ENCODE measurements around the gene ZNF628. TPM values are rescaled to one million over a fixed set of nuclear protein-coding genes. Genes with fewer than 3 reads are reported as not detected.

ZNF628 gene
- total and polyA plus RNA-seq, 10 donors, result 1.4 to 13.6 (median 7.9) TPM

DNA sequence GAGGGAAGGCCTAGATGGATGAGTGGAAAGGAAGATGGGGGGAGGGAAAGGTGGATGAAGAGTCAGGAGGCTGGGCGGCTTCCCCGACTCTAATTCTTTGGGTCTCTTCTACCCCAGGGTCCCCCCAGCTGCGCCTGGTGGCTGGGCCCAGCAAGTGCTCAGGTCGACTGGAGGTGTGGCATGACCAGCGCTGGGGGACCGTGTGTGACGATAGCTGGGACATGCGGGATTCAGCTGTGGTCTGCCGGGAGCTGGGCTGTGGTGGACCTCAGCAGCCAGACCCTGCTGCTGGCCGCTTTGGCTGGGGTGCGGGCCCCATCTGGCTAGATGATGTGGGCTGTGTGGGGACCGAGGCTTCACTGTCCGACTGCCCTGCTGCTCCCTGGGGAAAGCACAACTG lies 21.3 kb downstream of the ZNF628 start:
- 72 to 96% (median 85%) methylated on average over 13 of the region's 13 CpGs for whole genome bisulfite sequencing, 5 donors
- TF ChIP-seq POLR2AphosphoS5 (IDR thresholded peaks at IDR 0.05) (no peak), POLR2A (IDR thresholded peaks at IDR 0.05) (no peak)
- TF ChIP-seq, protein P1, sequence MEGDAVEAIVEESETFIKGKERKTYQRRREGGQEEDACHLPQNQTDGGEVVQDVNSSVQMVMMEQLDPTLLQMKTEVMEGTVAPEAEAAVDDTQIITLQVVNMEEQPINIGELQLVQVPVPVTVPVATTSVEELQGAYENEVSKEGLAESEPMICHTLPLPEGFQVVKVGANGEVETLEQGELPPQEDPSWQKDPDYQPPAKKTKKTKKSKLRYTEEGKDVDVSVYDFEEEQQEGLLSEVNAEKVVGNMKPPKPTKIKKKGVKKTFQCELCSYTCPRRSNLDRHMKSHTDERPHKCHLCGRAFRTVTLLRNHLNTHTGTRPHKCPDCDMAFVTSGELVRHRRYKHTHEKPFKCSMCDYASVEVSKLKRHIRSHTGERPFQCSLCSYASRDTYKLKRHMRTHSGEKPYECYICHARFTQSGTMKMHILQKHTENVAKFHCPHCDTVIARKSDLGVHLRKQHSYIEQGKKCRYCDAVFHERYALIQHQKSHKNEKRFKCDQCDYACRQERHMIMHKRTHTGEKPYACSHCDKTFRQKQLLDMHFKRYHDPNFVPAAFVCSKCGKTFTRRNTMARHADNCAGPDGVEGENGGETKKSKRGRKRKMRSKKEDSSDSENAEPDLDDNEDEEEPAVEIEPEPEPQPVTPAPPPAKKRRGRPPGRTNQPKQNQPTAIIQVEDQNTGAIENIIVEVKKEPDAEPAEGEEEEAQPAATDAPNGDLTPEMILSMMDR (IDR thresholded peaks at IDR 0.05 in 8 of 11, conservative IDR thresholded peaks at IDR 0.05 in 3 of 11), result no peak
- intact Hi-C loops (cut with DNase I; ENCODE audit: low total_unique reads), result no loop called here
- Histone ChIP-seq H3K27me3 (replicated peaks in 1 of 7) (peaks cover 0 to 21% (median 14%) of the 10 kb centered on the region in 7 donors), H3K36me3 (peaks cover 0 to 31% (median 0%) of the 10 kb centered on the region in 6 donors), H3K9me3 (no peaks in the 10 kb centered on the region), H3K27ac (no peak overlapping the region), H3K4me1 (peaks cover 0 to 4% (median 1%) of the 10 kb centered on the region in 6 donors), H3K4me3 (no peak overlapping the region)
- DNase-seq, result no peak

GRCh38 chr19:55498246-55498840 lies 21.9 kb downstream of the ZNF628 start:
- H3K27ac ChIP-seq, result no peak overlapping the region
- peaks cover 0 to 16% (median 9%) of the 10 kb centered on the region in 7 donors for H3K27me3 ChIP-seq (replicated peaks in 1 of 7)
- no peaks in the 10 kb centered on the region for H3K9me3 ChIP-seq
- H3K4me3 ChIP-seq, result no peak overlapping the region
- 28 to 71% (median 36%) methylated on average over 2 of the region's 2 CpGs for WGBS, 5 donors
- TF ChIP-seq POLR2A (IDR thresholded peaks at IDR 0.05), result no peak
- TF ChIP-seq, protein P1 (IDR thresholded peaks at IDR 0.05 in 8 of 11, conservative IDR thresholded peaks at IDR 0.05 in 3 of 11), result no peak
- no peak for TF ChIP-seq POLR2AphosphoS5 (IDR thresholded peaks at IDR 0.05)
- H3K36me3 ChIP-seq, result peaks cover 0 to 31% (median 0%) of the 10 kb centered on the region in 6 donors
- intact Hi-C loops (cut with DNase I; ENCODE audit: low total_unique reads), result no loop called here
- H3K4me1 ChIP-seq, result peaks cover 0 to 8% (median 4%) of the 10 kb centered on the region in 6 donors
- no peak for DNase-seq

DNA sequence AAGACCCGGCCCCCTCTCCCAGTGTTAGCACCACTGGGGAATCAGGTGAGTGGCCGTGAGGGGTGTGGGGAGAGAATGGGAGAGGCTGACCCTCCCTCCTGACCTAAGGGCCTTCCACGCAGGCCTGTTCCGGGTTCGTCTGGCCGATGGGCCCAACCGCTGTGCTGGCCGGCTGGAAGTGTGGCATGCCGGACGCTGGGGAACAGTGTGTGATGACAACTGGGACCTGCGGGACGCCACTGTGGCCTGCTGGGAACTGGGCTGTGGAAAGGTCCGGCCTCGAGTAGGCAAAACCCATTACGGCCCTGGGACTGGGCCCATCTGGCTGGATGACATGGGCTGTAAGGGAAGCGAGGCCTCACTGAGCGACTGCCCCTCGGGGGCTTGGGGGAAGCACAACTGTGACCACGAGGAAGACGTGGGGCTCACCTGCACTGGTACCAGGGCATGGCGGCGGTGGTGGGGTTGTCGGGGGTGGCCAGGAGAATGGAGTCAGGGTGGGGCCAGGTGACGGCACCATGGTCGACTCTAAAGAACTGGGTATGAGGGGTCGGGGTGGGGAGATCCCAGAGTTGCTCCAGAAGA lies 24.0 kb downstream of the ZNF628 start:
- Histone ChIP-seq H3K4me3 (no peak overlapping the region), H3K27me3 (replicated peaks in 1 of 7) (no peaks in the 10 kb centered on the region), H3K27ac (no peak overlapping the region), H3K4me1 (peaks cover 4 to 17% (median 15%) of the 10 kb centered on the region in 6 donors), H3K9me3 (no peaks in the 10 kb centered on the region), H3K36me3 (peaks cover 0 to 31% (median 0%) of the 10 kb centered on the region in 6 donors)
- TF ChIP-seq, protein P1 (IDR thresholded peaks at IDR 0.05 in 8 of 11, conservative IDR thresholded peaks at IDR 0.05 in 3 of 11), result no peak
- TF ChIP-seq POLR2AphosphoS5 (IDR thresholded peaks at IDR 0.05) (peak in 2 of 3 donors; percentile 24 to 26), POLR2A (IDR thresholded peaks at IDR 0.05) (no peak)
- WGBS, 5 donors, result 94 to 96% (median 95%) methylated on average over 21 to 26 of the region's 26 CpGs
- intact Hi-C loops (cut with DNase I; ENCODE audit: low total_unique reads), result loop anchor here (10.0 kb wide), 1 partner anchor 356 kb away; the partner anchor contains the start of gene TNNT1
- DNase-seq, result no peak

All from spleen (tissue), 11 donors.